Activated CD4-positive, alpha-beta T cell treated with anti-CD3 and anti-CD28 coated beads for 36 hours (primary cell): ENCODE data around the gene DHCR24. TPM values are rescaled to one million over a fixed set of nuclear protein-coding genes. Genes with fewer than 3 reads are reported as not detected.

Experiments
- ATAC-seq: fragments of 200-7000 bp; cut with Tn5 transposase; one replicate; pipeline ENCODE4 v1.10.0; 2021; ENCODE audit warnings: mild to moderate bottlenecking, moderate library complexity
- CTCF ChIA-PET: fragments of 350-600 bp; sonication (Branson Sonifier 250); formaldehyde crosslinking; loops from one replicate; lab custom pipeline; 2021; ENCODE audit warnings: antibody characterized with exemption; lab: Charles Lee
- POLR2A ChIA-PET: fragments of 350-600 bp; sonication (Branson Sonifier 250); formaldehyde crosslinking; loops from one replicate; lab custom pipeline; 2021; ENCODE audit warnings: antibody characterized with exemption, inconsistent platforms; lab: Charles Lee
- DNase-seq: peaks from one replicate; pipeline ENCODE4 v3.0.0-alpha.2; 2020
- H3K27ac Mint-ChIP-seq: one replicate; pipeline ENCODE4 v1.8.0; 2021; ENCODE audit warnings: mixed read lengths
- H3K27me3 Mint-ChIP-seq: one replicate; pipeline ENCODE4 v1.8.0; 2021; ENCODE audit warnings: mixed read lengths
- H3K36me3 Mint-ChIP-seq: one replicate; pipeline ENCODE4 v1.8.0; 2021; ENCODE audit warnings: low read depth, mixed read lengths
- H3K4me1 Mint-ChIP-seq: one replicate; pipeline ENCODE4 v1.8.0; 2021; ENCODE audit warnings: mixed read lengths
- H3K4me3 Mint-ChIP-seq: one replicate; pipeline ENCODE4 v1.8.0; 2021; ENCODE audit warnings: mild to moderate bottlenecking, moderate library complexity, mixed read lengths
- H3K9me3 Mint-ChIP-seq: one replicate; pipeline ENCODE4 v1.8.0; 2021; ENCODE audit warnings: low read depth, mixed read lengths
- intact Hi-C, 2 experiments: fragments of 100-400 bp; cut with DNase I in 1 of 2; cut with micrococcal nuclease in 1 of 2; formaldehyde crosslinking; loops; one replicate each; pipeline versions ENCODE4 v1.14.2 to v1.15.1; 2022 to 2024; cut with DNase I, micrococcal nuclease
- total RNA-seq, 2 experiments: library from RNA; stranded (reverse); gene quantifications; one replicate each; pipeline ENCODE4 v1.2.3, GENCODE V29; 2021

DHCR24 gene
- total RNA-seq, 2 experiments from 2014 or later: 78.4 to 80.6 TPM

GRCh38 chr1:54850069-54850730 is 36.8 kb downstream of the DHCR24 start:
- peaks cover 44% of the 10 kb centered on the region for H3K36me3 Mint-ChIP-seq

GRCh38 chr1:54849219-54850068 is 37.6 kb downstream of the DHCR24 start:
- H3K36me3 Mint-ChIP-seq: peaks cover 44% of the 10 kb centered on the region
- CTCF ChIA-PET: no interaction called here
- H3K27ac Mint-ChIP-seq: no peak overlapping the region
- no peaks in the 10 kb centered on the region for H3K9me3 Mint-ChIP-seq
- DNase-seq (no peak), ATAC-seq (no peak)
- H3K4me3 Mint-ChIP-seq: no peak overlapping the region
- H3K27me3 Mint-ChIP-seq: no peaks in the 10 kb centered on the region
- H3K4me1 Mint-ChIP-seq: no peaks in the 10 kb centered on the region
- intact Hi-C loops: no loop called here
- POLR2A ChIA-PET: no interaction called here

More at GRCh38 chr1:54850069-54850730, 36.8 kb downstream of the DHCR24 start:
- Mint-ChIP-seq H3K4me1 (no peaks in the 10 kb centered on the region), H3K9me3 (no peaks in the 10 kb centered on the region), H3K27ac (no peak overlapping the region), H3K27me3 (no peaks in the 10 kb centered on the region), H3K4me3 (no peak overlapping the region)
- CTCF ChIA-PET: no interaction called here
- ATAC-seq: no peak
- no peak for DNase-seq
- POLR2A ChIA-PET: no interaction called here
- intact Hi-C loops: no loop called here

GRCh38 chr1:54848134-54848948 is 38.7 kb downstream of the DHCR24 start:
- no peaks in the 10 kb centered on the region for H3K27me3 Mint-ChIP-seq
- CTCF ChIA-PET: interaction anchor here (0.6 to 0.9 kb wide), 3 partner anchors 29 to 819 kb away, joined by 3 read pairs; no protein-coding TSS in a partner anchor
- no peak overlapping the region for H3K4me3 Mint-ChIP-seq
- H3K36me3 Mint-ChIP-seq: peaks cover 33% of the 10 kb centered on the region
- DNase-seq (no peak), ATAC-seq (no peak)
- H3K4me1 Mint-ChIP-seq: no peaks in the 10 kb centered on the region
- no peaks in the 10 kb centered on the region for H3K9me3 Mint-ChIP-seq
- POLR2A ChIA-PET: no interaction called here
- intact Hi-C loops: no loop called here
- H3K27ac Mint-ChIP-seq: no peak overlapping the region

- CTCF ChIA-PET: interaction anchor here (0.9 to 1.1 kb wide), 2 partner anchors 12 to 14 kb away, joined by 3 read pairs; no protein-coding TSS in a partner anchor
- no peaks in the 10 kb centered on the region for H3K27me3 Mint-ChIP-seq
- no peak for ATAC-seq
Measured at GRCh38 chr1:54846716-54847284, 40.2 kb downstream of the DHCR24 start.

GRCh38 chr1:54846301-54846700 is 40.7 kb downstream of the DHCR24 start:
- H3K27ac Mint-ChIP-seq: no peak overlapping the region
- intact Hi-C loops: no loop called here
- ATAC-seq (no peak), DNase-seq (no peak)
- no peaks in the 10 kb centered on the region for H3K4me1 Mint-ChIP-seq
- POLR2A ChIA-PET: no interaction called here
- CTCF ChIA-PET: interaction anchor here (0.9 to 1.1 kb wide), 2 partner anchors 11 to 14 kb away, joined by 3 read pairs; no protein-coding TSS in a partner anchor
- H3K9me3 Mint-ChIP-seq: no peaks in the 10 kb centered on the region
- H3K27me3 Mint-ChIP-seq: no peaks in the 10 kb centered on the region
- no peak overlapping the region for H3K4me3 Mint-ChIP-seq
- H3K36me3 Mint-ChIP-seq: peaks cover 16% of the 10 kb centered on the region

More at GRCh38 chr1:54846716-54847284, 40.2 kb downstream of the DHCR24 start:
- no peaks in the 10 kb centered on the region for H3K4me1 Mint-ChIP-seq
- no peaks in the 10 kb centered on the region for H3K9me3 Mint-ChIP-seq
- POLR2A ChIA-PET: no interaction called here
- H3K27ac Mint-ChIP-seq: no peak overlapping the region
- H3K36me3 Mint-ChIP-seq: peaks cover 21% of the 10 kb centered on the region
- intact Hi-C loops: no loop called here
- H3K4me3 Mint-ChIP-seq: no peak overlapping the region
- DNase-seq: no peak

- no peaks in the 10 kb centered on the region for H3K9me3 Mint-ChIP-seq
- CTCF ChIA-PET: interaction anchor here (0.9 to 1.1 kb wide), 2 partner anchors 11 to 13 kb away, joined by 3 read pairs; no protein-coding TSS in a partner anchor
- DNase-seq: no peak
- no peak overlapping the region for H3K4me3 Mint-ChIP-seq
- no peaks in the 10 kb centered on the region for H3K27me3 Mint-ChIP-seq
- H3K36me3 Mint-ChIP-seq: peaks cover 11% of the 10 kb centered on the region
- H3K27ac Mint-ChIP-seq: no peak overlapping the region
- H3K4me1 Mint-ChIP-seq: no peaks in the 10 kb centered on the region
- POLR2A ChIA-PET: no interaction called here
- intact Hi-C loops: no loop called here
- no peak for ATAC-seq
Measured at GRCh38 chr1:54845772-54846171, 41.2 kb downstream of the DHCR24 start.

- H3K27ac Mint-ChIP-seq: no peak overlapping the region
- no peak overlapping the region for H3K4me3 Mint-ChIP-seq
- H3K9me3 Mint-ChIP-seq: no peaks in the 10 kb centered on the region
- no peaks in the 10 kb centered on the region for H3K27me3 Mint-ChIP-seq
- ChIA-PET POLR2A (no interaction called here), CTCF (no interaction called here)
- intact Hi-C loops: no loop called here
- no peaks in the 10 kb centered on the region for H3K4me1 Mint-ChIP-seq
- DNase-seq: no peak
- no peak for ATAC-seq
- peaks cover 3% of the 10 kb centered on the region for H3K36me3 Mint-ChIP-seq
Measured at GRCh38 chr1:54844564-54844963, 42.4 kb downstream of the DHCR24 start.

GRCh38 chr1:54843449-54843848 is 43.5 kb downstream of the DHCR24 start:
- no peak overlapping the region for H3K4me3 Mint-ChIP-seq
- H3K27ac Mint-ChIP-seq: no peak overlapping the region
- H3K9me3 Mint-ChIP-seq: no peaks in the 10 kb centered on the region
- DNase-seq (no peak), ATAC-seq (no peak)
- intact Hi-C loops: no loop called here
- no peaks in the 10 kb centered on the region for H3K27me3 Mint-ChIP-seq
- ChIA-PET POLR2A (no interaction called here), CTCF (no interaction called here)
- no peaks in the 10 kb centered on the region for H3K4me1 Mint-ChIP-seq
- no peaks in the 10 kb centered on the region for H3K36me3 Mint-ChIP-seq

- ChIA-PET POLR2A (no interaction called here), CTCF (no interaction called here)
- no peak for ATAC-seq
- DNase-seq: no peak
- intact Hi-C loops: no loop called here
- Mint-ChIP-seq H3K4me3 (no peak overlapping the region), H3K27ac (no peak overlapping the region), H3K4me1 (no peaks in the 10 kb centered on the region), H3K27me3 (no peaks in the 10 kb centered on the region), H3K9me3 (no peaks in the 10 kb centered on the region), H3K36me3 (no peaks in the 10 kb centered on the region)
Measured at GRCh38 chr1:54842963-54843362, 44.0 kb downstream of the DHCR24 start.

GRCh38 chr1:54842206-54842915 is 44.6 kb downstream of the DHCR24 start:
- intact Hi-C loops: no loop called here
- Mint-ChIP-seq H3K27ac (no peak overlapping the region), H3K4me1 (no peaks in the 10 kb centered on the region), H3K4me3 (no peak overlapping the region), H3K27me3 (no peaks in the 10 kb centered on the region), H3K9me3 (no peaks in the 10 kb centered on the region), H3K36me3 (no peaks in the 10 kb centered on the region)
- POLR2A ChIA-PET: no interaction called here
- ATAC-seq (no peak), DNase-seq (no peak)
- CTCF ChIA-PET: no interaction called here
